HG03342 (cell line): ENCODE results near the gene MEGF8.
A peak's percentile ranks its signal among the peaks of the same experiment; 100 is the strongest.

ENCODE experiments used
- ATAC-seq: cut with Tn5 transposase; IDR thresholded peaks from one replicate; pipeline ENCODE4 v1.9.1; 2021; ENCODE audit warnings: mild to moderate bottlenecking, moderate library complexity; ENCODE audit not compliant: unreplicated experiment

MEGF8 gene

GRCh38 chr19:42376177-42376555, 50.7 kb downstream of the MEGF8 start:
- ATAC-seq = no peak

DNA sequence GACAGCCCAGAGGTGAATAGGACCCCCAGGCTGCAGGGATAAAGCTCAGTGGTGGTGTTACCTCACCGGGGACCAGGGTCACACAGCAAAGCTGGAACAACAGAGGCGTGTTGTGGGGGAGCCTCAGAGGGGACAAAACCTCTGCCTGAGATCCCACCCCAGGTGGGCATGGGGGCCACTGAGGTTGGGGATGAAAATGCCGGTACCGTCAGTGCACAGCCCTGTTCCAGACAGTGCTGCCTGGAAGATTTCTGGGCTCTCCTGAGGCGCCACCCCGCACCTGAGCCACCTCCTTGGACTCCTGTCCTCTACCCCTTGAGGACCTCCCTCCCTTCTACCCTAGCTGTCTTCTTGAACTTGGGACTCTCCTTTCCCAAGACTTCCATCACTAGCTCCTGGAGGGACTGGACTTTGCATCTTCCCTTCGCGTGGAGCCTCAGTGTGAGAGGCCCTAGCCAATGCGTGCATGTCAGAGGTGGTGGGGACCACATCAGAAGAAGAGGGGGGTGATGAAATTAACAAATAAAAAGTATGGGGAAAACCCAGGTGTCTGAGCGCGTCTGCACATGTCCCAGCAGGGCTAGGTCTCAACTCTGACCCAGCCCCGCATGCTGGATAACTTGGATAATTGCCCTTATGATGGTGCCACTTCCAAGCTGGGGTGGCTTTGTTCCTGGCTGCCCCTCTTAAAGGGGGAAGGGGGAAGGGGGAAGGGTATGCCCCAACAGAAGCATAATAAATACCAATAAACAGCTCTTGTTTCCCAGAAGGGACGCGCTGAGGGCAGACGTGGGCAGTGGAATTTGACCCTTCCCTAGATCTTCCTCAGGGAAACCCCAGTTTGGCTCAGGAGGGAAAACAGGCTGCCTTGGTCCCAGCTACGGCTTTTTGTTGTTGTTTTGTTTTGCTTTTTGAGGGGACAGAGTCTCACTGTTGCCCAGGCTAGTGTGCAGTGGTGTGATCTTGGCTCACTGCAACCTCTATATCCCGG, 53.1 kb downstream of the MEGF8 start:
- ATAC-seq = no peak

- ATAC-seq = no peak
Observed at GRCh38 chr19:42380155-42380554, 54.7 kb downstream of the MEGF8 start.

DNA sequence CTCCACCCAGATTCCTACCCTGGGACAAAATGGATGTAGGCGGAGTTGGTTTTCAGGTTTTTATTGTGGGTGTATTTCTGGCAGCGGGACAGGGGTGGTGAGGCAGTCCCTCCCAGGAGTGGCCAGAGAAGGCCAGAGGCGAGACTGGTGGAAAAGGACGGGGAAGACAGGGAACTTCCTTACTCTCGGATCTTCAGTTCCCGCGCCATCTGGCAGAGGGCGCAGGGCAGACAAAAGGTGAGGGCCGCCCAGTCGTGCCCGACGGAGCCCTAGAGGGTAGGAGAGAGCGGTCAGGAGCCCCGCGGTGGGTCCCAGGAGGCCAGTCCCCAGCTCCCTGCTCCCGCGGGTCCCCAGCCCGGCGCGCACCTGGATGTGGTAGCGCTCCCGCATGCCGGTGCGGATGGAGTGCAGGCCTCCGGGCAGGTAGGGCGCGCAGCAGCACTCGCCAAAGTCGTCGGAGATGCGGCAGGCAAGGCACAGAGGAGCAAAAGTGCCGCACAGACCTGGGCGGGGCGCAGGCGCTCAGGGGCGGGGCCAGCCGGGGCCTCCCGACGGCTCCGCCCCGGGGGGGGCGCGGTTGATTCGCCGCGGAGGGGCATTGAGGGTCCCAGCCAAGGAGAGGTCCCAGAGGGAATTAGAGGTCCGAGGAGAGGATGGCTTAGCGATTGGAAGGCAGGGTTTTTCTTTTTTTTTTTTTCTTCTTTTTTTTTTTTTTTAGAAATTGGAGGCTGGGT, 61.7 kb downstream of the MEGF8 start:
- ATAC-seq = no peak

DNA sequence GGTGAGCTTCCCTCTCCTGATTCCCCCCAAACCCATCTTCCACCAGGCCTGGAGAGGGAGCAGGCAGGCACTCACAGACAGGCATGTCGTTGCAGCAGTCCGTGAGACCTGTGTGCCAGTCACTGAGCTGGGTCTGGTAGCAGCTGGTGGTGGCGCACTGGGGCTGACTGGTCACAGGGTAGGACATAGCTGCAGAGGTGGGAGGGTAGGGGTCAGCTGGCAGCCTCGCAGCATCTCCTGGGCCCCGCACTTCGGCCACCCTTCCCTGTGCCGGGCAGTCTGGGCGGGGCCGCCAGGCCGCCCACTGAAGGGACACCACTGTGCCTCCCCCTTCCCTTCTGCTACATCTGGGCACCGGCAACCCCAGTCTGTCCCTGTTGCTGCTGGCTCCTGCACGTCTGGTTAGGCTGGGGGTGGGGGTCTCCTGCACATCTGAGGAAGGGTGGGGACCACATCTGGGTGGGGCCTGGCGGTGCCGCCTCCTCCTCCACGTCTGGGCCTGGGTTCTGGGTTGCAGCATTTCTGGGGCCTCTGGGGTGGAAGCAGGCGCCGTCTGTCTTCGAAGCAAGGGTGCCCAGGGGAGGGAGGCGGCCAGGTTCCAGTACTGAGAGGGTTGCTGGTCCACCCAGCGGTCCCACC, 63.5 kb downstream of the MEGF8 start:
- no peak for ATAC-seq

DNA sequence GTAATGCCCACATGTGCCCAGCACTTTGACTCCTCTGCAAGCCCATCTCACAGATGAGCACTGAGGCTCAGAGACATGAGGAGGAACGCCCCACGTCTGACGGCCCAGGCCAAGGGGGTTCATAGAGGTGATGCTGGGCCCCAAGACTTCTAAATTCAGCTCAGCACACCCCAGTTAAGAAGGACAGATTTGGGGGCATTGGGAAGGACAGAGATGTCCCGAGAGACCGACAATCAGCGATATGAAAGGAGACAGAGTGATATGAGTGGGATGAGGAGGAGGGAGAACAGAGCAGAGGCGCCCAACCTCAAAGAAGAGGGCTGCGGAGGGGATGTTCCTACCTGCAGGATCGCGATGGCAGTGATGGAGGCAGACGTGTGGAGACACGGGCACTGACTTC, 64.5 kb downstream of the MEGF8 start, which contains the start of gene CNFN:
Gene CNFN, minus strand, starts transcription at position 399 of the 400 bp plus-strand sequence. CDS start 1,260 bp downstream, outside the sequence.
- no peak for ATAC-seq

GRCh38 chr19:42392165-42392564, 66.7 kb downstream of the MEGF8 start:
- no peak for ATAC-seq

DNA sequence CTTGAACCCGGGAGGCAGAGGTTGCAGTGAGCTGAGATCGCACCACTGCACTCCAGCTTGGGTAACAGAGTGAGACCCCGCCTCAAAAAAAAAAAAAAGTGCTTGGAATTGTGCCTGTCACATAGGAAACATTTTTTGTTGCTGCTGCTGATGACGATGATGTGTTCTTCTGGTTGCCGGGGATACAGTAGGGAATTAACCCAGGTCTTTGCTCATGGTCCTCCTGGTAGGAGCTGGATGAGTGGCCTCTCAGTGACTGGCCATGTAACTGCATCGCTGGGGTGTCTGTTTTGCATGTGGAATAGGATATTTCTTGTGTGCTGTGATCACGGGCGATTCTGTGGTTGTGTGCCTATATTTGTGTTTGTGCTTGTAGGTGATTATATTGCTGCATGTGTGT, 69.3 kb downstream of the MEGF8 start:
- no peak for ATAC-seq

DNA sequence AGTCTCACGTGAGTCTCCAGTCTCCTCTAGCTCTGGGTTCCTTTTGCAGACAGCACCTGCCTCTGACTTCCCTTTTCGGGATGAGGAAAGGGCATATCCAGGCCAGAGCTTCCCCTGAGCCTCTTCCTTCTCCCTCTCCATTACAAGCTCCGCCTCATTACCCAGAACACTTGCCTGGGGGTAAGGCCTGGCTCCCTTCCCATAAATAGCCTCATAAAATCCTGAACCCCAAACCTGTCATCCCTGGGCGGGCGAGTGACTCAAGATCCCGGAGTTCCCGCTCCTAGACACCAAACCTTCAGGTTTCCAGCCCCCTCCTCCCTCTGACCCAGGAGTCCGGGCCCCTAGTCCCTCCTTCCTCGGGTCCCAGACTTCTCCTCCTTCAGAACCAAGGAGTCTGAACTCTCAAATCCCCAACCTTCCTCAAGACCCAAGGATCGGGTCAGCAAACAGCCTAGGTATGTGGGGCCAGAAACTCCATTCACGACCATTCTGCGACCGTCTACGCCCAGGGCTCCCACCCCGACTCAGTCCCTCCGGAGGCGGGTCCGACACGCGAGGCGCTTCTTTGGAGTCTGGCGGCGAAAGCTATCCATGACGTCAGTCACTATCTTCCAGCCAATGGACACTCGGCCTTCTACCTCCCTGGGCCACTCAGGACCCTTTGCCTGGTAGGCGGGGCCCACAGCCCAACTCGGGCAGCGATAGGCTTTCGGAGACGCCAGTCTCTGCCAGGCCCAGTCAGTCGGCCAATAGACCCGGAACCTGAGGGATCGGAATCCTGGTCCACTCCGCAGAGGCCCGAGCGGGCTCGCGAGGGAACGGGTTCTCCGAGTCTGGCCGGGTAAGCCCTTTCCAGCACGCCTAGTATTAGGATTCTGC, 71.2 kb downstream of the MEGF8 start:
- peak; percentile 97 for ATAC-seq

DNA sequence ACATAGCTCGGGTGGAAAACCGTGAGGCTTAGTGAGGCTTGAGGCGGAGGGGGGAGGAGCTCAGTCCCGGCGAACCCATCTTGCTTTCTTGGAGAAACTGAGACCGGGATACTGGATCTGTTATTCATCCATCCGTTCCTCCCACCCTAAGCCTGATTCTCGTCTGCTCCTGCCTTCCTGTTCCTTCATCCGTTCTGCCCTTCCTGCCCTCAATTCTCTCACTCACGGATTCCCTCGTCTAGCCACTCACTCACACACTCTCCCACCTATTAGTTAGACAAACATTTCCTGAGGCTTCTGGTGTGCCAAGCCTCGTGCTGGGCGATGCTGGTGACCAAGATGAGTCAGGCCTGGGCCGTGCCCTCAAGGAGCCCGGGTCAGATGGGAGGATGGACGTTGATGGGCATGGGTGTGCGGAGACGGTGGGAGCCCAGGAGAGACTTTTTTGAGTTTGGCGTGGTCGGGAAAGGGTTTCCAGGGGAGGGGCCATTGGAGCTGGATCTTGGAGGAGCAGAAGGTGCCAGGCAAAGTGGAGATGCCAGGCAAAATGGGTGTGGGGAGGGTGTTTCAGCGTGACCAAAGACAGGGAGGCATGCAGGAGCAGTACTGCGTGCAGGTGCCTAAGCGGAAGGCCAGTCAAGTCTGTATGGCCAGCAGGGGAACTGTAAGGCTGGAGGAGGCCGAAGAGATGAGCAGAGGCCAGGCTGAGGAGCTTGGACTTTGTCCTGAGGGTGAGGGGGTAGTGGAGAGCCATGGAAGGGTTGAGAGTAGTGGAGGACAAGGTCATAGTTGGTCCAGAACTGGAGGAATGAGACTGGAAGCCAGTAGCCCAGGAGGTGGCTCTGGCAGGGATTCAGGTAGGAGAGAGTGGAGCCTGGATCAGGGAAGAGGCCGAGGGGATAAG, 72.1 kb downstream of the MEGF8 start:
- no peak for ATAC-seq

DNA sequence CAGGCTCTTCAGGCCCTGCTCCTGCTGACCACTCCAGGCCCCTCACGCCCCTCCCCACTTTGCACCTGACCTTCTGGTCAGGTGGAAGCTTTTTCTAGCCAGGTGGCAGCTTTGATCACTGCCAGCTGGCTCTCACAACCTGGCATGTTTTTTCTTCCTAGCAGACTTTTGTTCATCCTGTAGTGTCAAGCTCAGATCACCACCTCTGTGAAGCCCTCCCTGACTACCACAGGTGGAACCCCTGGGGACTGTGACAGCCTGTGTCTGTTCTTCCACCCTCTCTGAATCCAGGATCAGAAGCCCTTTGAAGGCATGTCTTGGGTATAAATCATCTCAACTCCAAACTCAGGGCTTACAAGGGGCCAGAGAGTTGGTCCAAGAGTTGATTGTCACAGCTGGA, 75.0 kb downstream of the MEGF8 start:
- ATAC-seq = no peak

- ATAC-seq = no peak
Observed at GRCh38 chr19:42401365-42402303, 76.2 kb downstream of the MEGF8 start.

DNA sequence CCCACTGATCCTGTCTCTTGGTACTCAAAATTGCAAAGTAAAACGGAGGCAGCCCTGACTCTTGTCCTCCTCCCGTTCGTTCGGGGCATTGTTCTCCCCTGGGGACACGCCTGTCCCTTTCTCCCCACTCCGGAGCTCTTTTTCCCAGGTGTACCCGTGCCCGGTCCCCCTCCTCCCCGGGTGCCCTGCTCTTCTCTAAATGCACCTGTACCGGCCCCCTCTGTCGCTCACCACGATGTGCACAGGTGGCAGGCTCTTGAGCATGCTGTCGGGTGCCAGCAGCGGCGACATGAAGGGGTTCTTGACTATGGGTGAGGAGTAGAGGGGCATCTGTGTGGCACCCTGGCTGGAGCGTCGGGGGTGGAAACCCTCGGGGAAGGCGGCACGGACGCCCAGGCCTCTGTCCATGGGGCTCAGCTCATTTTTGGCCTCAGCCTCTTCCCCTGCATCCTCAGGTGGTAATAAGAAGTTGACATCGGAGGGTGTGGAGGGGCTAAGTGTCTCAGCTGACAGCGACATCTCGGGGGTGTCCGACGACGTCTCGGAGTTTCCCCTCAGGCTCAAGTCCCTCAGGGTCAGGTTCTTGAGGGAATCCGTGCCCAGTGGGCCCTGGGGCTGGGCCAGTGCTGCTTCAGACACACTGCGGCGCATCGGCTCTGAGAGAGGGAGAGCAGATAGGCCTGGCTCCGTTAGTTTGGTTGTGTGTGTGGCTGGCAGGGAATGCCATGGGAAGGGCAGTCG, 77.1 kb downstream of the MEGF8 start:
- no peak for ATAC-seq

GRCh38 chr19:42403586-42403985, 78.2 kb downstream of the MEGF8 start:
- no peak for ATAC-seq

- ATAC-seq = no peak
Observed at GRCh38 chr19:42406111-42406510, 80.7 kb downstream of the MEGF8 start.

- ATAC-seq = no peak
Observed at GRCh38 chr19:42407085-42407815, 81.8 kb downstream of the MEGF8 start.

GRCh38 chr19:42407816-42408175, 82.4 kb downstream of the MEGF8 start:
- ATAC-seq = no peak
